Aorta (tissue), 5 donors: ENCODE measurements around the gene CFAP221. TPM values are rescaled to one million over a fixed set of nuclear protein-coding genes. Genes with fewer than 3 reads are reported as not detected.

Experiments used
- ATAC-seq: fragments of 200-7000 bp; cut with Tn5 transposase; one replicate; pipeline ENCODE4 v1.9.1; 2022; ENCODE audit warnings: moderate library complexity; ENCODE audit not compliant: low FRiP score
- DNase-seq, 2 donors: peaks; one replicate each; pipeline ENCODE4 v3.0.0-alpha.2; 2020
- H3K27ac ChIP-seq, 2 donors: one replicate each; pipeline ENCODE4 v1.5.1; 2013; ENCODE audit warnings: low read length in 2 of 2, mild to moderate bottlenecking in 2 of 2, moderate library complexity in 2 of 2, control low read depth in 1 of 2, inconsistent platforms in 1 of 2, low read depth in 1 of 2
- H3K27me3 ChIP-seq, 2 donors: one replicate each; pipeline ENCODE4 v1.6.1; 2013; ENCODE audit warnings: control low read depth in 1 of 2, low read length in 1 of 2, mild to moderate bottlenecking in 1 of 2, moderate library complexity in 1 of 2; ENCODE audit not compliant: insufficient read depth in 2 of 2, control insufficient read depth in 1 of 2
- H3K36me3 ChIP-seq, 2 donors: one replicate each; pipeline ENCODE4 v1.6.1; 2013; ENCODE audit warnings: control low read depth in 1 of 2, low read length in 1 of 2, mild to moderate bottlenecking in 1 of 2; ENCODE audit not compliant: insufficient read depth in 2 of 2, control insufficient read depth in 1 of 2
- H3K4me1 ChIP-seq, 2 donors: one replicate each; pipeline ENCODE4 v1.6.1; 2013; ENCODE audit warnings: low read length in 2 of 2, control low read depth in 1 of 2, mild to moderate bottlenecking in 1 of 2, moderate library complexity in 1 of 2; ENCODE audit not compliant: insufficient read depth in 2 of 2, control insufficient read depth in 1 of 2
- H3K4me3 ChIP-seq, 2 donors: one replicate each; pipeline ENCODE4 v1.5.1; 2013; ENCODE audit warnings: low read length in 2 of 2, control low read depth in 1 of 2, mild to moderate bottlenecking in 1 of 2
- H3K9me3 ChIP-seq: one replicate; pipeline ENCODE4 v1.6.1; 2013; ENCODE audit warnings: mild to moderate bottlenecking, low read length; ENCODE audit not compliant: control insufficient read depth
- WGBS, 2 donors: extraction: QIAGEN DNeasy Blood & Tissue Kit; methylation state at CpG; one replicate each; pipeline ENCODE4 v1.1.7; 2013; 5-methylcytosine and 5-hydroxymethylcytosine counted together
- intact Hi-C, 2 donors: fragments of 100-400 bp; cut with DNase I; formaldehyde crosslinking; loops; one replicate each; pipeline versions ENCODE4 v1.14.2 to v1.15.0; 2022
- polyA plus RNA-seq, 2 donors: library from polyadenylated mRNA; stranded (reverse); fragments of 200-250 nt; gene quantifications; one replicate each; pipeline ENCODE4 v1.2.3, GENCODE V29; 2013
- total RNA-seq, 2 donors: library from RNA; stranded (reverse); fragmentation: NEBNext Ultra II Directional; extraction: Animal tissue kit (Norgen Biotek cat#: 25700); gene quantifications; one replicate each; pipeline ENCODE4 v1.2.1, GENCODE V29; 2021
- donor health status: healthy with polysubstance abuse.
- donor health status: Bipolar disorder and iron deficiency.
- donor health status: DM: no; HTN: no; CAD: no.
- donor health status: DM: no; HTN: no; CAD: no.
- donor health status: DM: yes; HTN: yes; CAD: no.

The CFAP221 gene
- total and polyA plus RNA-seq, 4 donors, result 0.18 to 2.1 (median 0.69) TPM; not detected in 1

DNA sequence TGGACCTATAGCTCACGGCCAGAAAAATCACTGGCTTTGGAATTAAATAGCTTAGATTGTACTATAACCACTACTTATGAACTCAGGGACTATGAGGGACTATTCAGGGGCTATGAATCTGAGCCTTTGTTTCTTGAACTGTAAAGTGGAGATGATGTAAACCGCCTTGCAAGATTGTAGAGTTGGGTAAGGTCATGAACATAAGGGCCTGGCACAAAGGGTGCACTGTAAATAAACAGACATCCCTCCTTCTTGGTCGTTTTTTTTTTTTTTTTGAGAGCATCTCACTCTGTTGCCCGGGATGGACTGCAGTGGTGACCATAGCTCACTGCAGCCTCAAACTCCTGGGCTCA lies 137.6 kb downstream of the CFAP221 start:
- ATAC-seq (no peak), DNase-seq (no peak)
- Histone ChIP-seq H3K9me3 (no peaks in the 10 kb centered on the region), H3K4me3 (no peak overlapping the region), H3K4me1 (no peaks in the 10 kb centered on the region), H3K27ac (no peak overlapping the region), H3K27me3 (no peaks in the 10 kb centered on the region), H3K36me3 (peaks cover 0 to 2% of the 10 kb centered on the region in 2 donors)
- WGBS, 2 donors, result 61 to 64% methylated on average over 4 of the region's 4 CpGs
- intact Hi-C loops, result no loop called here

GRCh38 chr2:119682578-119682977 lies 138.3 kb downstream of the CFAP221 start:
- no peak for ATAC-seq
- H3K36me3 ChIP-seq, result peaks cover 0 to 2% of the 10 kb centered on the region in 2 donors
- WGBS, 2 donors, result 84 to 86% methylated on average over 8 of the region's 8 CpGs

DNA sequence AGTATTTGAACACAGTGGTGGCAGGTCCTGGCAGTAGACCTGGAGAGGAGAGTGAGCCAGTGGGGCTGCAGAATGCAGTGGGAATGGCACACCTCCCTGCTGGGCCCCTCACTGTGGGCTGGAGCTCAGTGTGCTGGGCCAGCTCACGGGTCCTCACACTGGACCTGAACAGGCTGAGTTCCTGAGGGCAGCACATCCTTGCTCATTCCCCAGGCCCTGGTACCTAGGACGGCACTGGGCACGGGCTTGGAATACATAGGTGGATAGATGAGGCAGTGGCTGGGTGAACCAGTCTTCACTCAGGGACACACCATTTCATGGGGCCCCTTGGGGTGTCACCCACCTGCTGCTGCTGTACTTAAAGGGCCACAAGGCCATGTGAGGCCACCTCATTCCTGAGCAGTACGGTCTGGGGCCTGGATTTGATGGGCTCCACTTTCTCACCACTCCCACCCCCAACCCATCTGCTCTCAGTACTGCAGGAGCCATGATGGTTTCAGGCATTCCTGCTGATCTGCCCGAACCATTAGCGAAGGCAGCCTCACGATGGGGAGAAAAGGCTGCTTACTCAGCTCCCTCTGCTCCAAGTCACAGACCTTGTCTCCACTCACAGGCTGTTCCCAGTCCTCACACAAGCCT lies 138.9 kb downstream of the CFAP221 start:
- Histone ChIP-seq H3K4me1 (no peaks in the 10 kb centered on the region), H3K36me3 (peaks cover 0 to 2% of the 10 kb centered on the region in 2 donors), H3K27me3 (no peaks in the 10 kb centered on the region), H3K9me3 (no peaks in the 10 kb centered on the region), H3K27ac (no peak overlapping the region), H3K4me3 (no peak overlapping the region)
- WGBS, 2 donors, result 79 to 85% methylated on average over 7 of the region's 7 CpGs
- intact Hi-C loops, result no loop called here
- no peak for ATAC-seq
- no peak for DNase-seq

More at GRCh38 chr2:119682578-119682977, 138.3 kb downstream of the CFAP221 start:
- Histone ChIP-seq H3K27me3 (no peaks in the 10 kb centered on the region), H3K4me3 (no peak overlapping the region), H3K9me3 (no peaks in the 10 kb centered on the region), H3K27ac (no peak overlapping the region), H3K4me1 (no peaks in the 10 kb centered on the region)
- no peak for DNase-seq
- intact Hi-C loops, result no loop called here

DNA sequence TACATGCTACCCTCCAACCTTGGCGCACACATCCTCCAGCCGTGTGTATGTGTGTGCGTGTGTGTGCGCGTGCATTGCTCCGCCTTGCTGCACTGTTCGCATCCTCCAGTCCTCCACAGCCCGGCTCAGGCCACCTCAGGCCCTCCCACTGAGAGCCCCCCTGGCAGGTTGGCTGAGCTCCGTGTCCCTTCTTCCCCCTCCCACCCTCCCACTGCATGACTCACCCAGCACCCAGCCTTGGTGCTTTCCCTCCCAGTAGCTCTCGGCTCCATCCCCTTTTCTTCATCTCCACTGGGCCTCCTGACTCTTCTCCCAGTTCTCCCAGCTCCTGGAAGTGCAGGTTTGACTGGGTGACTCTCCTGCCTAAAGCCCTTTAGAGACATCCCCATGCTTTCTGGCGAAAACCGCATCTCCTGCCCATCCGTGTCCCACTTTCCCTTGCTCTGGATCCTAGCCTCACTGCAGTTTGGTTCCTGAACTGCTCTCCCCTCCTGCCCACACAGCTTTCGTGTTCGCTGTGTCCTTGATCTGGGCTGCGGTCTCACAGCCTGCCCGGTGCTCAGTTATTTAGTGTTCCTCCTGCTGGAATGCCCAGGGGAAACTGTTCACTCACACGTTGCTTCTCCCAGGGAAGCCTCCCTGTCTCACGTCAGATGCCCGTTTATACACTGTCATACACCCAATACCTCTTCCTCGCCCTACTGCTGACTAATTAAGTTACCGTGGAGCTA lies 139.6 kb downstream of the CFAP221 start:
- intact Hi-C loops, result no loop called here
- 60 to 66% methylated on average over 22 of the region's 22 CpGs for WGBS, 2 donors
- Histone ChIP-seq H3K27me3 (no peaks in the 10 kb centered on the region), H3K9me3 (no peaks in the 10 kb centered on the region), H3K27ac (no peak overlapping the region), H3K4me1 (no peaks in the 10 kb centered on the region), H3K4me3 (no peak overlapping the region), H3K36me3 (peaks cover 0 to 2% of the 10 kb centered on the region in 2 donors)
- no peak for DNase-seq
- no peak for ATAC-seq

- no peak overlapping the region for H3K4me3 ChIP-seq
- no peaks in the 10 kb centered on the region for H3K27me3 ChIP-seq
- intact Hi-C loops, result no loop called here
- H3K4me1 ChIP-seq, result no peaks in the 10 kb centered on the region
- ATAC-seq (no peak), DNase-seq (no peak)
- WGBS, 2 donors, result 78 to 92% methylated on average over 3 of the region's 3 CpGs
- no peak overlapping the region for H3K27ac ChIP-seq
- no peaks in the 10 kb centered on the region for H3K9me3 ChIP-seq
- peaks cover 0 to 2% of the 10 kb centered on the region in 2 donors for H3K36me3 ChIP-seq
Observed at GRCh38 chr2:119684518-119684917, 140.3 kb downstream of the CFAP221 start.

DNA sequence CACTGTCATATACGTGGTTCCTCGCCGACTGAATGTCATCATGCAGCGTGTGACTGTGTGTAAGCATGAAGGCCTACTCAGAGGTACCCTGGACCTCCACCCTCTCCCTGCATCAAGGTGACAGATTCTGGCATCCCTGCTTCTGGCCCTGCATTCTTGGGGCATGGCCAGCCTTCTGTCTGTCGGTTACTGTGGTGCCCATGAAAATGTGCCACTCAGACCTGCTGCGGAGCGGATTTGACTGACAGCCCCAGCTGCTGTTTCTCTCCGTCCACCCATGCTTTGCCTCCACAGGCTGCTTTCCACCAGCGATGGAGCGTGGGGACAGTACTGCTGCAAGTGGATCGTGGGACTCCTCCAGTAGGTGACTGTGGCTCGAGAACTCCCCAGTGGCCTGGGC lies 144.4 kb downstream of the CFAP221 start:
- Histone ChIP-seq H3K36me3 (no peaks in the 10 kb centered on the region), H3K27ac (no peak overlapping the region), H3K27me3 (no peaks in the 10 kb centered on the region), H3K4me1 (no peaks in the 10 kb centered on the region), H3K4me3 (no peak overlapping the region), H3K9me3 (no peaks in the 10 kb centered on the region)
- ATAC-seq, result peak; percentile 17
- DNase-seq, result no peak
- intact Hi-C loops, result no loop called here
- 75 to 88% methylated on average over 12 of the region's 12 CpGs for WGBS, 2 donors

DNA sequence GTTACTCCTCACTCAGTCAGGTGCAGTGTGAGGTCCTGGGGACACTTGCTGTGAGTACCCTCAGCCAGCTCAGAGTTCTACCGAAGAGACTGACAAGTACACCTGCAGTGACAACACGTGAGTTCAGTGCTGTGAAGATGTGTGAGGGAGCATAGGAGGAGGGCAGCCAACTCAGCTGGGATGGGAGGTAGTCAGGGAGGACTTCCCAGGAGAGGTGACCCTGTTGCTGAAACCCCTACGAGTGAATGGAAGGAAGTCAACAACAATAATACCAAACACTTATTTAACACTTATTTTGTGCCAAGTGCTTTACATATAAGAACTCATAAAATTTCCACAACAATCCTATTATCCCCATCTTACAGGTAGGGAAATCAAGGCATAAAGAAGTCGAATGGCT lies 145.0 kb downstream of the CFAP221 start:
- WGBS, 2 donors, result 76 to 89% methylated on average over 4 of the region's 4 CpGs
- no peak for DNase-seq
- Histone ChIP-seq H3K36me3 (no peaks in the 10 kb centered on the region), H3K27me3 (no peaks in the 10 kb centered on the region), H3K27ac (no peak overlapping the region), H3K9me3 (no peaks in the 10 kb centered on the region), H3K4me3 (no peak overlapping the region), H3K4me1 (no peaks in the 10 kb centered on the region)
- intact Hi-C loops, result no loop called here
- ATAC-seq, result no peak

DNA sequence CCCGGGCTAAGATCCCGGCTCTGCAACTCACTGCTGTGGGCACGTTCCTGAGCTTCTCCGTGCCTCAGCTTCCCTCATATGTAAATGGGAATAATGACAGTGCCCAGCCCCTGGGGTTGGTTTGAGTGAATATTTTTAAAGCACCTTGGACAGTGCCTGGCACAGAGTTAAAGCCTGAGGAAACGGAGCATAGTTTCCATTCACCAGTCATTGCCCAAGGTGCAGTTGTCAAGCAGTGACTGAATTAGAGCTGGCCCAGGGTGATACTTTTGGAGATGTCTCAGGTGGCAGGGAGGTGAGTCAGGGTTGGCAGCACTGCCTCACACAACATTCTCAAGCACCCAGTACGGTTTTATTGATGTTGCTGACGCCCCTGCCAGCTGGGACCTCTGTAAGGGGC lies 146.9 kb downstream of the CFAP221 start:
- H3K36me3 ChIP-seq, result no peaks in the 10 kb centered on the region
- intact Hi-C loops, result no loop called here
- no peak overlapping the region for H3K4me3 ChIP-seq
- no peaks in the 10 kb centered on the region for H3K27me3 ChIP-seq
- no peak overlapping the region for H3K27ac ChIP-seq
- no peak for ATAC-seq
- 68 to 71% methylated on average over 7 of the region's 7 CpGs for WGBS, 2 donors
- no peak for DNase-seq
- no peaks in the 10 kb centered on the region for H3K9me3 ChIP-seq
- H3K4me1 ChIP-seq, result no peaks in the 10 kb centered on the region

DNA sequence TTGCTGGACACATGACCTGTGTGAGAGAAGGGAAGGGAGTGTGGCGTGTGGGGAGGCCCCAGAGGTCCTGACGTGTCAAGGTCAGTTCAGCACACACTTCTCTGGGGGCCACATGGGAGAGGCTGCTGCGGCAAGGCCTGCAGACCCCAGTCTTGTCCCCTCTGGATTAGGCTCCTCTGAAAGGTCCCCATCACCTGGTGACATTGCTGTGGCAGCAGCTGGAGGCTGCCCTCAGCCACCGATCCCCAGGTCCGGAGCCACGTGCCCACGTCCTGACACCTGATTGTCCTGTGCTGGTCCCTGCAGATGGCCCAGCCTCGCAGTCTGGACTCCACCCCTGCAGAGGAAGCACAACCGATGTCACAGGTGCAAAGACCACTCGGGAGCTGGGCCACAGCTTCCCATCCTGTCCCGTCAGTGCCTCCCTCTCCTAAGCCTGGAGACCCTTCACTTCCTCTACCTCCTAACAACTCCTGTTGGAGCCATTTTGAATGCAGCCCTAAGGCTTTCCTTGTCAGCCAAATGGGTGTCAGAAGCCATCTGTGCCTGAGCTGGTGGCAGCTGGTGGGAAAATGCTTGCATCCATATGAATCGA lies 147.5 kb downstream of the CFAP221 start:
- ATAC-seq, result no peak

More for the DNA sequence above, 147.5 kb downstream of the CFAP221 start:
- Histone ChIP-seq H3K4me3 (no peak overlapping the region), H3K4me1 (no peaks in the 10 kb centered on the region), H3K27me3 (no peaks in the 10 kb centered on the region), H3K9me3 (no peaks in the 10 kb centered on the region), H3K36me3 (no peaks in the 10 kb centered on the region), H3K27ac (no peak overlapping the region)
- WGBS, 2 donors, result 84 to 88% methylated on average over 12 of the region's 12 CpGs
- DNase-seq, result no peak
- intact Hi-C loops, result no loop called here
